C4-2B (cell line): Measurements from ENCODE around the gene CTDSP2.

ENCODE experiments used
- H3K27ac ChIP-seq: fragments of 450-650 bp; 2 replicates; pipeline ENCODE4 v1.5.1; 2017
- CTCF ChIP-seq: fragments of 450-650 bp; conservative IDR thresholded peaks from 2 replicates; pipeline ENCODE4 v1.5.1; 2017; ENCODE audit warnings: mild to moderate bottlenecking
- ZFX ChIP-seq: fragments of 450-650 bp; IDR thresholded peaks from 2 replicates; pipeline ENCODE4 v1.6.1; 2017

CTDSP2 gene

GRCh38 chr12:57771873-57772428 lies 74.6 kb downstream of the CTDSP2 start, which contains the start of gene METTL1:
Gene METTL1, minus strand, starts transcription at chr12:57772105. Its CDS starts 22 bp downstream, at chr12:57772083.
- TF ChIP-seq CTCF (no peak), ZFX (peak; percentile 67)

GRCh38 chr12:57771236-57771872 lies 75.2 kb downstream of the CTDSP2 start:
- peak overlapping the region; percentile 97 for H3K27ac ChIP-seq
- no peak for TF ChIP-seq ZFX
- no peak for TF ChIP-seq CTCF

More at GRCh38 chr12:57771873-57772428, 74.6 kb downstream of the CTDSP2 start, which contains the start of gene METTL1:
- H3K27ac ChIP-seq: peak within 1 kb of the TSS; percentile 97

- H3K27ac ChIP-seq: peak overlapping the region; percentile 97; the same call in 1 of the 2 replicates
- no peak for TF ChIP-seq ZFX
- no peak for TF ChIP-seq CTCF
Measured at GRCh38 chr12:57770734-57771133, 75.8 kb downstream of the CTDSP2 start.
